HL-60/S4 (cell line): ENCODE data around the gene GCC1.
"Not testable (repeated sequence)": the region's sequence is repeated elsewhere in the genome, so short reads cannot be mapped to it uniquely, and the experiment has no call there.

Experiments
- in situ Hi-C: fragments of 300-500 bp; cut with MboI; formaldehyde crosslinking; loops from 2 replicates; pipeline ENCODE4 v1.14.3; 2022; ENCODE audit warnings: low sequenced_read_pairs

Gene GCC1

GRCh38 chr7:127589896-127590295 lies 4.5 kb upstream of the GCC1 start:
- in situ Hi-C loops = no loop called here

- in situ Hi-C loops = no loop called here
These were observed 3.5 kb upstream of the GCC1 start for GRCh38 chr7:127588697-127589482.

GRCh38 chr7:127588019-127588696 lies 2.8 kb upstream of the GCC1 start, which contains the start of gene ARF5:
TSS of gene ARF5 (plus strand) at chr7:127588411. CDS start at chr7:127588499, 88 bp downstream.
- in situ Hi-C loops = no loop called here

- in situ Hi-C loops = no loop called here
These were observed 2.2 kb upstream of the GCC1 start for GRCh38 chr7:127587663-127588018.

GRCh38 chr7:127586346-127586745 lies 950 bp upstream of the GCC1 start:
- in situ Hi-C loops = no loop called here

GRCh38 chr7:127584648-127585043 lies 750 bp downstream of the GCC1 start:
- in situ Hi-C loops = no loop called here

GRCh38 chr7:127582361-127582760 lies 3.0 kb downstream of the GCC1 start:
- in situ Hi-C loops = no loop called here

GRCh38 chr7:127581716-127582115 lies 3.7 kb downstream of the GCC1 start:
- in situ Hi-C loops = no loop called here

GRCh38 chr7:127580612-127581011 lies 4.8 kb downstream of the GCC1 start:
- in situ Hi-C loops = no loop called here

- in situ Hi-C loops = no loop called here
These were observed 6.6 kb downstream of the GCC1 start for GRCh38 chr7:127578711-127579275.

- in situ Hi-C loops = no loop called here
These were observed 7.2 kb downstream of the GCC1 start for GRCh38 chr7:127578036-127578684.

- in situ Hi-C loops = no loop called here
These were observed 13.5 kb downstream of the GCC1 start for GRCh38 chr7:127571741-127572505.

GRCh38 chr7:127568034-127568433 lies 17.4 kb downstream of the GCC1 start:
- in situ Hi-C loops = not testable (repeated sequence)

- in situ Hi-C loops = no loop called here
These were observed 19.2 kb downstream of the GCC1 start for GRCh38 chr7:127566242-127566641.

- in situ Hi-C loops = no loop called here
These were observed 27.6 kb downstream of the GCC1 start for GRCh38 chr7:127557803-127558202.

- in situ Hi-C loops = no loop called here
These were observed 29.0 kb downstream of the GCC1 start for GRCh38 chr7:127556404-127556803.

GRCh38 chr7:127551941-127552340 lies 33.5 kb downstream of the GCC1 start:
- in situ Hi-C loops = no loop called here

GRCh38 chr7:127550247-127550646 lies 35.1 kb downstream of the GCC1 start:
- in situ Hi-C loops = no loop called here

- in situ Hi-C loops = no loop called here
These were observed 39.1 kb downstream of the GCC1 start for GRCh38 chr7:127546313-127546712.

GRCh38 chr7:127541548-127541947 lies 43.8 kb downstream of the GCC1 start:
- in situ Hi-C loops = no loop called here

GRCh38 chr7:127540461-127540860 lies 44.9 kb downstream of the GCC1 start:
- in situ Hi-C loops = not testable (repeated sequence)
